MCF 10A (cell line): ENCODE measurements around the gene ABCC5. TPM values are rescaled to one million over a fixed set of nuclear protein-coding genes. Genes with fewer than 3 reads are reported as not detected.

Experiments used
- BruUV-seq: library from RNA; stranded (reverse); fragments of 400-500 nt; replicated peaks from 2 replicates; lab custom pipeline; 2021; lab: Mats Ljungman, UMichigan
- CTCF ChIA-PET: fragments of 300-600 bp; sonication (Branson Sonifier 250); formaldehyde crosslinking; extraction: SDS; loops from one replicate; lab custom pipeline; 2021; ENCODE audit warnings: antibody characterized with exemption, inconsistent platforms; lab: Yijun Ruan, JAX
- POLR2A ChIA-PET: fragments of 300-600, 350-650 bp; sonication (Branson Sonifier 250); formaldehyde crosslinking; extraction: SDS; loops from one replicate; lab custom pipeline; 2020; ENCODE audit warnings: antibody characterized with exemption, inconsistent platforms; lab: Yijun Ruan, JAX
- DNase-seq: peaks from one replicate; pipeline ENCODE4 v3.0.0-alpha.2; 2018; ENCODE audit not compliant: unreplicated experiment
- H3K27ac Mint-ChIP-seq: one replicate; pipeline ENCODE4 v1.8.0; 2022; ENCODE audit warnings: mild to moderate bottlenecking, low read depth, mixed read lengths; ENCODE audit not compliant: unreplicated experiment
- H3K27me3 Mint-ChIP-seq: one replicate; pipeline ENCODE4 v1.8.0; 2022; ENCODE audit warnings: mixed read lengths; ENCODE audit not compliant: insufficient read depth, unreplicated experiment
- H3K36me3 Mint-ChIP-seq: one replicate; pipeline ENCODE4 v1.8.0; 2022; ENCODE audit warnings: mild to moderate bottlenecking, moderate library complexity, mixed read lengths; ENCODE audit not compliant: insufficient read depth, unreplicated experiment
- H3K4me1 Mint-ChIP-seq: one replicate; pipeline ENCODE4 v1.8.0; 2022; ENCODE audit warnings: mixed read lengths; ENCODE audit not compliant: insufficient read depth, unreplicated experiment
- H3K4me3 Mint-ChIP-seq: one replicate; pipeline ENCODE4 v1.8.0; 2022; ENCODE audit warnings: mild to moderate bottlenecking, moderate library complexity, mixed read lengths; ENCODE audit not compliant: unreplicated experiment
- H3K9me3 Mint-ChIP-seq: one replicate; pipeline ENCODE4 v1.8.0; 2022; ENCODE audit warnings: mixed read lengths; ENCODE audit not compliant: unreplicated experiment
- intact Hi-C: fragments of 100-400 bp; cut with micrococcal nuclease; formaldehyde crosslinking; loops from 2 replicates; pipeline ENCODE4 v1.14.1; 2022
- total RNA-seq: library from RNA; stranded (reverse); gene quantifications from 2 replicates; pipeline ENCODE4 v1.2.3, GENCODE V29; 2022
- TF ChIP-seq, protein P1 (sequence below): fragments of 200-600 bp; IDR thresholded peaks from one replicate; pipeline ENCODE4 v1.8.0; 2022; ENCODE audit warnings: antibody characterized with exemption, mild to moderate bottlenecking; ENCODE audit not compliant: unreplicated experiment

Gene ABCC5
- total RNA-seq, 1 experiment from 2014 or later: 16.5 TPM

DNA sequence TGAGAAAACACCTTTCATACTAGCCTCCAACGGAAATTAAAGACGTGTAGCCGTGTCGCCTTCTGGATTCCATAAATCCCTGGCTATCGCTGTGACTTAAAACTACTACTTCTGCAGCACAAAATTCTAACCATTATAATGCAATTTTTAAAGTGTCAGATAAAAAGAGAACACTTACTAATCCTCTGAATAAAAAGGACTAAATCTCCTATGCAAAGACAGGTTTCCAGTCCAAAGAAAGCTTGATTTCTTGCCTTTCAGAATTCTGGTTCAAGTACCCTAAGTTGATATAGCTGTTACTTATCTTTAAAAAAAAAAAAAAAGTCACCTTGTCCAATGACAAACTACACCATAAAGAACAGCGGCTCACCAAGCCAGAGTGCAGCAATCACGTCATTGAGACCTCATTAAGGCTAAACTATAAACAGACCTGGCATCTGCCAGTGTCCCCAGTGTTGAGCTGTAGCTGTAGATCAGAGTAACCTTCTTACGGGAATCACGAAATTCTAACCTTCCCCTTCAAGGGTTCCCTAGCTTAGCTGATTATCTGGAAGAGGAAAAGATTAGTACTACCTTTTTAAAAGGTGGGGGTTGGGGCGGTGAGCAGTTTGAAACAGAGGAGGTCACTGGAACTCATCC, 2.2 kb downstream of the ABCC5 start:
- no peaks in the 10 kb centered on the region for H3K9me3 Mint-ChIP-seq
- intact Hi-C loops: loop anchor here (5.0 kb wide), 1 partner anchor 88 kb away; no protein-coding TSS in a partner anchor
- TF ChIP-seq, protein P1, sequence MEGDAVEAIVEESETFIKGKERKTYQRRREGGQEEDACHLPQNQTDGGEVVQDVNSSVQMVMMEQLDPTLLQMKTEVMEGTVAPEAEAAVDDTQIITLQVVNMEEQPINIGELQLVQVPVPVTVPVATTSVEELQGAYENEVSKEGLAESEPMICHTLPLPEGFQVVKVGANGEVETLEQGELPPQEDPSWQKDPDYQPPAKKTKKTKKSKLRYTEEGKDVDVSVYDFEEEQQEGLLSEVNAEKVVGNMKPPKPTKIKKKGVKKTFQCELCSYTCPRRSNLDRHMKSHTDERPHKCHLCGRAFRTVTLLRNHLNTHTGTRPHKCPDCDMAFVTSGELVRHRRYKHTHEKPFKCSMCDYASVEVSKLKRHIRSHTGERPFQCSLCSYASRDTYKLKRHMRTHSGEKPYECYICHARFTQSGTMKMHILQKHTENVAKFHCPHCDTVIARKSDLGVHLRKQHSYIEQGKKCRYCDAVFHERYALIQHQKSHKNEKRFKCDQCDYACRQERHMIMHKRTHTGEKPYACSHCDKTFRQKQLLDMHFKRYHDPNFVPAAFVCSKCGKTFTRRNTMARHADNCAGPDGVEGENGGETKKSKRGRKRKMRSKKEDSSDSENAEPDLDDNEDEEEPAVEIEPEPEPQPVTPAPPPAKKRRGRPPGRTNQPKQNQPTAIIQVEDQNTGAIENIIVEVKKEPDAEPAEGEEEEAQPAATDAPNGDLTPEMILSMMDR: no peak

DNA sequence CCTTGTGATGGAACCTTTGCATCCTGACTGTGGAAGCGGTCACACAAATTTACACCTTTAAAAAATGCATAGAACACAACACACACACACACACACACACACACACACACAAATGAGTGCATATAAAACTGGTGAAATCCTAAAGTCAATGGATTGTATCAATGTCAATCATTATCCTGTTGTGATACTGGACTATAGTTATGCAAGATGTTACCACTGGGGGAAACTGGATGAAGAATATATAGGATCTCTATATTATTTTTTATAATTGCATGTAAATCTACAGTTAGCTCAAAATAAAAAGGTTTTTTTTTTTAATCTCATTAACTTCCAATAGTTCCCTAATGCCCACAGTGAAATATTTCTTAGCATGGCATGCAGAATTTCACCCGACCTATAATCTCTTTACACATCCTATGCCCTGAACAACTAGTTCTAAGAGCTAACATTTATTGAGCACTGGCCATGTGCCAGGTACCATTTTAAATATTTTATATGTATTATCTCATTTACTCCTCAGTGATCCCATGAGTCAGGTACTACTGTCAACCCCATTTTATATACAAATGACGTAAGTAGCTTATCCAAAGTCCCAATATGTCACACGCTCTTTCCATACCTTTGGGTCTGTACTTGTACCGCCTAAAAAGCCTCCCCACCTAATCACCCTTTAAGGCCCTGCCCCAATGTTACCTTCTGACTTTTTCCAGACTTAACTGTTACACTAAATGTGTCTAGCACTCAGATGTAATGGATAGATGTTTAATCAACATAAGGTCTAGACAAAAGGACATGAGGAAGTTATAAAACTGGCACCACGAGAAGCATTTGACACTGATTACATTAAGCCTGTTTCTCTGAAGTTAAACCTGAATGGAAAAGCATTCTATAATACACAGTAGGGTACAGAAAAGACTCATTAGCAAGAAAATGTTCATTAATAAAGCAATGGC, 5.5 kb downstream of the ABCC5 start:
- H3K36me3 Mint-ChIP-seq: peaks cover 50% of the 10 kb centered on the region
- no peaks in the 10 kb centered on the region for H3K9me3 Mint-ChIP-seq
- POLR2A ChIA-PET: interaction anchor here (0.6 kb wide), 1 partner anchor 100 kb away, joined by 3 read pairs; no protein-coding TSS in a partner anchor
- H3K27ac Mint-ChIP-seq: no peak overlapping the region
- H3K4me1 Mint-ChIP-seq: peaks cover 25% of the 10 kb centered on the region
- intact Hi-C loops: no loop called here
- TF ChIP-seq, protein P1: no peak
- no TSS peak for BruUV-seq
- CTCF ChIA-PET: interaction anchor here (0.6 to 0.7 kb wide), 2 partner anchors 15 to 96 kb away, joined by 3 read pairs; no protein-coding TSS in a partner anchor
- no peak for DNase-seq
- no peaks in the 10 kb centered on the region for H3K27me3 Mint-ChIP-seq
- no peak overlapping the region for H3K4me3 Mint-ChIP-seq

More for the DNA sequence above, 2.2 kb downstream of the ABCC5 start:
- no peak for DNase-seq
- ChIA-PET POLR2A (interaction anchor here (0.5 to 3.0 kb wide), 9 partner anchors 9 to 140 kb away, joined by 3 to 26 read pairs (median 4); partner anchors contain the start of genes DVL3 and EIF2B5), CTCF (interaction anchor here (0.6 to 3.2 kb wide), 9 partner anchors 10 to 921 kb away, joined by 3 to 41 read pairs (median 5); partner anchors contain the start of gene PARL)
- peaks cover 4% of the 10 kb centered on the region for H3K27me3 Mint-ChIP-seq
- H3K36me3 Mint-ChIP-seq: peaks cover 43% of the 10 kb centered on the region
- H3K4me3 Mint-ChIP-seq: no peak overlapping the region
- BruUV-seq: no TSS peak
- H3K27ac Mint-ChIP-seq: no peak overlapping the region
- peaks cover 26% of the 10 kb centered on the region for H3K4me1 Mint-ChIP-seq

DNA sequence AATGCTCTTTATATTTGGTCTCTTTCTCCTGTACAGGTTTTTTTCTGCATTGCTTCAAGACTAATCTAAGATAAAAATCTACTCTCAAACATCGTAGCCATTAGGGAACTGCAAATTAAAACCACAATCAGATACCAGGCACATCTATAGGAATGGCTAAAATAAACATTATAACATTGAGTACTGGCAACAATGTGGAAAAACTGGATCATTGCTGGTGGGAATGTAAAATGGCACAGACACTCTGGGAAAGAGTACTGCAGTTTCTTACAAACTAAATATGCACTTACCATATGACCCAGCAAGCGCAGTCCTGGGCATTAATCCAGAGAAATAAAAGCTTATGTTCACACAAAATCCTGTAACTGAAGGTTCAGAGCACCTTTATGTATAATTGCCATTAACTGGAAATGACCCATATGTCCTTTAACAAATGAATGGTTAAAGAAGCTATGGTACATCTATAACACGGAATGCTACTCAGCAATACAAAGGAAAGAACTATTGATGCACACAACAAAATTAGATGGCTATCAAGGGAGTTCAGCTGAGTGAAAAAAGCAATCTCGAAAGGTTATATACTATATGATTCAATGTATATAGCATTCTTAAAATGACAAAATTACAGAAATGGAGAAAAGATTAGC, 6.3 kb downstream of the ABCC5 start:
- POLR2A ChIA-PET: no interaction called here
- CTCF ChIA-PET: interaction anchor here (0.7 kb wide), 1 partner anchor 14 kb away, joined by 3 read pairs; no protein-coding TSS in a partner anchor
- TF ChIP-seq, protein P1: no peak
- Mint-ChIP-seq H3K36me3 (peaks cover 50% of the 10 kb centered on the region), H3K9me3 (no peaks in the 10 kb centered on the region), H3K4me1 (peaks cover 20% of the 10 kb centered on the region), H3K27ac (no peak overlapping the region), H3K4me3 (no peak overlapping the region), H3K27me3 (no peaks in the 10 kb centered on the region)
- BruUV-seq: no TSS peak
- intact Hi-C loops: no loop called here
- no peak for DNase-seq
